GM19468 (cell line): ENCODE results near the gene GATAD2A.

Source experiments
- ATAC-seq: cut with Tn5 transposase; IDR thresholded peaks from one replicate; pipeline ENCODE4 v1.9.1; 2021; ENCODE audit warnings: mild to moderate bottlenecking, moderate library complexity, moderate number of reproducible peaks; ENCODE audit not compliant: unreplicated experiment; ENCODE audit errors: extremely low read depth

Gene GATAD2A

DNA sequence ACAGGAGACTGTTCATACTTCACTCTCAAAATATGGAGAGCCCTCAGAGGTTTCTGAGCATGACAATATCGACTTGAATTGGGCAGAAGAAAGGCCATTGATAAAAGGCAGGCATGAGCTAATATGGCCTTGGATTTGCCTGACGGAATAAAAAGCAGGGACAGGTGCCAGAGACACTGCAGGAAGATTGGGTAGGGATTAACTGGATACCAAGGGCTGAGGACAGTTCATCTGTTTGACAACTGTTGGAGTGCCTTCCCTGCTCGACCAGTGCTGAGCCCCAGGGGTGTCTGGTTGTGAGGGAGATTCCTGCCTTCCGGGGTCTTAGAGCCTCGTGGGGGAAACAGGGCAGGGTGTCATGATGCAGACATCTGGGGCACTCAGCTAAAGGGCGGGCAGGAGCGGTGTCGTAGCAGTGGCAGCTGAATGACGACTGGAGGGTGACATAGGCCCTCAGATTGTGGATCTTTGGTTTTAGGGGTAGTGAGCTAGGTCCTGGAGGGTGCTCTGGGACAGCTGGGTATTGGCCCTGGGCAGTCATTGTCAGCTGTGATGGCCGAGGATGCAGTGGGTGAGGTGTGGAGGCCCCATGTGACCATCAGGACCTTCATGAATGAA, 12.3 kb downstream of the GATAD2A start:
- no peak for ATAC-seq

DNA sequence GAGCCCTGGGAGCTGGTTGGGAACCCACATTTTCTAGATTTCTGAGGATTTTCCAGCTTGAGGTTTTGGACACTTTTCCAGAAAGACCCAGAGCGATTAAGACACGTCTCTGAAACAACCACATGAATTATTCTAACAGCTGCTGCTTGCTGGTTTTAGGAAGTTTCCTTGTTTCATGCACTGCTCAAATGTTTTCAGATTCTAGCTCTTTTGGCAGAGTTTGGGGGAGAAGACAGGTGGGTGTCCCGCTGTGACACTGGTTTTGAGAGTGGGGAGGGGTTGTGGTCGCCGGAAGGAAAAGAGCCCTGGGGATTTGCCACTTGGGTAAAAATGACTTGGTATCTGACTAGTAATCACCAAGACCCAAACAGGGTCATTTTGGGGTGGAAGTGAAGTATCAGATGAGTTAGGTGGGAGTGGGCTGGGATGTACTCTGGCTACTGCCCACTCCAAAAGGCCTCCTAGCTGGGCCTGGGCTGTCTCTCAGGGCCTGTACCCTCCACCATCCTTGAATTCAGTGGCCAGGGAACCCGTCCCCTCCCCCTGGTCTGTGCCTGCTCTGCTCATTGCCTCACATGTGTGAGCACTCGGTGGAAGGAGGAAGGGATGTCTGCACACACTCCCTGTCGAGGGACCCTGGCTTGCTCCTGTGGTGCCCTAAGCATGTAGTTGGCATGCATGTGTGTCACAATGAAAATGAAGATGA, 13.2 kb downstream of the GATAD2A start:
- no peak for ATAC-seq

DNA sequence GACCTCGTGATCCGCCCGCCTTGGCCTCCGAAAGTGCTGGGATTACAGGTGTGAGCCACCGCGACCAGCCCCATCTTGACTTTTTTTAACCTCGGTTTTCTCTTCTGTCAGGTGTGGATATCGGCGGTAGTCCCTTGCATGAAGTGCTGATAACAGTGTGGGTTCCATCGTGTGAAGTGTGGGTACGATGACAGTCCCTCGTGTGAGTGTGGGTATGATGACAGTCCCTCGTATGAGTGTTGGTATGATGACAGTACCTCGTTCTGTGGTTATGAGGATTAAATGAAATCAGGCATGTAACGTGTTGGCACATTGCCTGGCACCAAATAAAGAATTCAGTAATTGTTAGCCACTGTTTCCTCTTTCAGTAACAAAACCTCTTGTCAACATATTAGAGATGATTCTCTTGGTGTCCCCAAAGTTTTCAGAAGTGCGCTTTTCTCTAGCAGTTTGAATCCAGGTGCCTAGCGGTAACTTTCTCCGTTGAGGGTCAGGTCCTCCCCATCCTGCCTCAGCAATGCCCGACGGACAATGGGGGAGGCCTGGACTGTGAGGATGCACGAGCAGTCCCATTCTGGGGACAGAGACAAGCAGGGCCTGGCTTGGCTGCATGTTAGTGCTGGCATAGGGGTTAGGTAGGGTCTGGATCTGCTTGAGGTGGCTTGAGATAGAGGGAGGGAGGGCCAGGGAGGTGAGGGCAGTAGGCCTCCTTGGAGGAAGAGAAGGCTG, 15.3 kb downstream of the GATAD2A start:
- ATAC-seq, result no peak

GRCh38 chr19:19421299-19421696, 15.8 kb downstream of the GATAD2A start:
- no peak for ATAC-seq

GRCh38 chr19:19422156-19422555, 16.7 kb downstream of the GATAD2A start:
- ATAC-seq, result no peak

- no peak for ATAC-seq
Measured at GRCh38 chr19:19423322-19423721, 17.8 kb downstream of the GATAD2A start.

GRCh38 chr19:19425170-19425875, 19.8 kb downstream of the GATAD2A start:
- ATAC-seq, result no peak

DNA sequence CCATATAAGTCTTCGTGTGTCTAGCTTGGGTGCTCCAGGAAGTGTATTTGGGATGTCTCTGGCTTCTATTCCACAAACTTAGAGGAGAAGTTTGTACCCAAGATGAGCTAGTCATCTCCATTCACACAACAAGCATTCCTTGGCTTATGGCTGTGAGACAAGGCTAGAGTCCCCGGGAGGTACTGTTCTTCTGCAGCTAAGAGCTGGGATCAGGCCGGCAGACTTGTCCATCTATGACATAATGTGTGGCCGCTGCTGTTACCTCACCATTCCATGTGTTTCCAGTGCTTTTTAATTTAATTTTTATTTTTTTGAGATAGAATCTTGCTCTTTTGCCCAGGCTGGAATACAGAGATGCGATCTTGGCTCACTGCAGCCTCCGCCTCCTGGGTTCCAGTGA, 20.7 kb downstream of the GATAD2A start:
- ATAC-seq, result no peak

DNA sequence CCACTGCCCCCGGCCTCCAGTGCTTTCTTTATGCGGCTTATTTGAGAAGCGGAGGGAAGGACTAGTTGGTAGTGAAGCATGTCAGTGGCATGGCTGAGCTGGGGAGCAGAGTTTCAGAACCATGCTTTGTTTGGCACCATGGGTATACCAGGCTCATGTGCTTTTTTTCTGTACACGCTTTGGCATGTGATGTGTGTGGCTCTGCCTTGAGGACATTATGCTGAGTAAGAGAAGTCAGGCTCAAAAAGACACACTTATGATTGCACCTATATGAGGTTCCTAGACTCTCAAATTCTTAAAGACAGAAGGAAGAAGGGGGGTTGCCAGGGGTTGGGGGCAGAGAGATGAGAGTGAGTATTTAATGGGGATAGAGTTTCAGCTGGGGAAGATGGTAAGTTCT, 21.3 kb downstream of the GATAD2A start:
- no peak for ATAC-seq

GRCh38 chr19:19427302-19427701, 21.8 kb downstream of the GATAD2A start:
- ATAC-seq, result no peak

GRCh38 chr19:19427944-19428343, 22.5 kb downstream of the GATAD2A start:
- ATAC-seq, result no peak

DNA sequence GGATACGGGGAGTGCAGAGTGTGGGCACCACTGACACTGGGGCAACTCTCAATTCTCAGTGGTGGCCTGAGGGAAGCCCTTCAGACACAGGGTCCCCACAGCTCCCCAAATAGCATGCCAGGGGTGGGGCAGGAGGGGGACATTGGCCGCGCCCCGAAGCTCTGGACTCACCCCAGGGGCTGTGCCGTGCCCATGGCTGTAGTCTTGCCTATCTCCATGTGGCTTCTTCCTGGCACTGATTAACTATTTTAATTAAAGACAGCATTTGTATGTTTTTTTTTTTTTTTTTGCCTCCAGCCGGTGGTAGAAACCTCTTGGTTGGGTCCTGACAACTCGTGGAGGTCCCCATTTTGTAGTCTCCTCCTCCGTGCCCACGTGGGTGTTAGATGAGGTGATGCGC, 23.3 kb downstream of the GATAD2A start:
- ATAC-seq, result no peak

DNA sequence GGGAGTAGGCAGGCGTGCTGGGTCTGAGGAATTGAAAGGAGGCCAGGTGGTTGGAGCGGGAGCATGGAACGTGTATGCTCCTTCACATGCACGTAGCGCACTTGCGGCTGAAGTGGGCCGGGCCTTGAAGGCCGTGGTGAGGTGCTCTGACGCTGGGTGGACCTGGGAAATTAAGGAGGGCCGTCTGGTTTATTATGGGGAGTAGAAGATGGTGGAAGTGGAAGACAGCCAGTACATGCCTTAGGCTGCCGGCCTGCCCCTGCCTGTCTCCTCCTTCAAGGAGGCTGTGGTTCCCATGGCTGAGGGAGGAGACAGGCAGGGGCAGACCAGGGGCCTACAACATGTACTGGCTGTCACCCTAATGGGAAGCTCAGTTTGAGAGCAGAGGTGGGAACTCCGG, 23.9 kb downstream of the GATAD2A start:
- no peak for ATAC-seq

DNA sequence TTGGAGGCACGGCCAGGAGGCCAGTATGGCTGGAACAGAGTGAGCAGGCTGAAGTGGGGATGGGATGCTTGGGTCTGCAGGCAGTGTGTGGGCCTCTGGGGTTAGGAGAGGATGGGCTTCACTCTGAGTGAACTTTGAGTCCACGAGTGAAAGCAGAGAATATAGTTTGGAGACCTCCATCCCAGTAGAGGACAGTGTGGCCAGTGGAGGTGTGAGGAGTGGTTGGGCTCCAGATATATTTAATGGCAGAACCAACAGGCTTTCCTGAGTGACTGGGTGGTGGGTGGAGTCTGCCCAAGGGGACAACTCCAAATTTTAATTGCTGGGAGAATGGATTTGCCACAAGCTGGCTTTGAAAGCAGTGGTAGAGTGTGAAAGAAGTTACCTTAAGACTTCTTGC, 27.3 kb downstream of the GATAD2A start:
- ATAC-seq, result no peak

DNA sequence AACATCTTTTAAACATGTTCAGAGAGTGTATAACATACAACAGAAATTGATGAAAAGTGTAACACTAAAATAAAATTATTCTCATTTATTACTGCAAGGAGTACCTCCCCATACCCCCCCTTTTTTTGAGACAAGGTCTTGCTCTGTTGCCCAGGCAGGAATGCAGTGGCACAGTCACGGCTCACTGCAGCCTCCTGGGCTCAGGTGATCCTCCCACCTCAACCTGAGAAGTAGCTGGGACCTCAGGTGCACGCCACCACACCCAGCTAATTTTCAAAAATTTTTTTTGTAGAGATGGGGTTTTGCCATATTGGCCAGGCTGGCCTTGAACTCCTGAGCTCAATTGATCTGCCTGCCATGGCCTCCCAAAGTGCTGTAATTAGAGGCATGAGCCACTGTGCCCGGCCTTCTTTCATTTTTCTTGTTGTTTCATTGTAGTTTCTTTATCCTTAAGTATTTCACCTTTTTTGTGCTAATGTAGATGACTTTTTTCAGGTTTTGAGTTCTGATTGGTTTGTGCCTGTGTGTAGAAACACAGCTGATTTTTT, 28.3 kb downstream of the GATAD2A start:
- no peak for ATAC-seq

DNA sequence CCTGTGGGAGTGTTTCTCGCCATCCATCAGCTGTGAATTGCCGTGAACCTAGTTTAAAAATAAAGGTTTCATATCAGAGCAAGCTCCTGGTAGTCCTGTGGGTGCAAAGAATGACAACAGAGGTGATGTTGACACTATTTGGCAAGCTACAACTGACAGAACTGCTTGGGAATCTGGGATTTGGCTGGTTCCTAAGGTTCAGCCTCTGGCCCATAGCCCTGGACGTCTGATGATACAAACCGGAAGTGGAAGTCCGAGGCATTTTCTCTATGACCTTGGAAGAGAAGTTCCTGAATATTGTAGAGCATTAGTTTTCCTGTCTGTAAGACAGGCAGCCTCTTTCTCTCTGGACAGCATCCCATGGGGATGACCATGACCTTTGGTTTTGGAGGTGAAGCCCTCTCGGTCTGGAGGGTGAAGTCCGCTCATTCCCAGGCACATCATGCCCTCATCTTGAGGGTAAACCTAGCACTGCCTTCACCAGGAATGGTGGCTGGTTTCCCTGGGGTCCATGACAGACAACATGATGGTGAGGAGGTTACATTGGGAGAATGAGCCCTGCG, 29.1 kb downstream of the GATAD2A start:
- no peak for ATAC-seq

- ATAC-seq, result no peak
Measured at GRCh38 chr19:19436137-19436691, 30.7 kb downstream of the GATAD2A start.

DNA sequence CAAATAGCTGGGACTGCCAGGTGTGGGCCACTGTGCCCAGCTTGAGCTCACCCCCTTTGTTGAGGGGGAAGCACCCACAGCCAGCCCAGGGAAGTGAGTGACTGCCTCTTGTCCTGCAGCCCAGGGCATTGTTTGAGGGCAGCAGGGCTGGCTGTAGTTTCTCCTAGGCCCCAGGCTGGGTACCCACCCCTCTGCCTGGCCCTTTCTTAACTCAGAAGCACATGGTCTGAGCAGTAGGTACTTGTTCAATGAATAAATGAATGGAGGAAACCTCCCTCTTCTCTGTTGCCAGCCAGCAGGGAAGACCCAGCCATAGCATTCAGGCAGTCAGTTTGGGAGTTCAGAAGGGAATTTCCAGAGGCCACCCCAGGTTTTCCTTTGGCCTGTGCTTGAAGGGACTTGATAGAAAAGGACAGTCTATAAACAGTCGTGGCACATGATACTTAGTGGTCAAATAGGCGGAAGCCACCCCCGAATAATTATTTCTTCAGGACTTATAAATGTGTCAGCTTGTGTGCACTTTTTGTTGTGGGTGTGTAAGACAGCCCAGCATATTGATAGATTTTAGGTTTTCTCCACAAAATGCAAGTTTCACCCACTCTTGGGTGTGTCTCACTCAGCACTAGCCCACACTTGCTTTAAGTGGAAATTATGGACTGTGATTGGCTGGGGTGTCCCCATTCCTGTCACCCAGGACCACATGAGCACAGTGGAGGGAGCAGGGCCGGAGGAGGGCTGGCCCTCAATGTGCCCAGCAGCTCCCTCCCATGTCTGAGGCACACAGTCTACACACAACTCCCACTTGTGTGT, 33.1 kb downstream of the GATAD2A start:
- no peak for ATAC-seq

DNA sequence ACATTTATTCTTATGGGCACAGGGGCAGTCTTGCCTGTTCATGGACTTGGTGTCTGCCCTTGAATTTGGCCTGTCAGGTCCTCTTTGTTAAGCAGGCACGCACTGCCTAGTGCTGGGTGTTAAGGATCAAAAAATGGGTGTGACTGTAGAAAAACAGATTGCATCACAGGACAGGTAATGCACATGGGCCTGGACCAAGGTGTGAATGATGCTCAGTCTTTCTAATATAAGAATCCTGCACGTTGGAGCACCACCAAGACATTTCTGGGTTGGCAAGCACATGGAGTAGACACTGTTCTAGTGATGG, 33.7 kb downstream of the GATAD2A start:
- no peak for ATAC-seq
